Spinal cord (tissue), 10 donors: Measurements from ENCODE around the gene HSDL2. TPM values are rescaled to one million over a fixed set of nuclear protein-coding genes. Genes with fewer than 3 reads are reported as not detected.

Experiments used
- DNase-seq, 6 donors: peaks; one replicate each; pipeline versions ENCODE4 v3.0.0 to v3.0.0-alpha.2; 2013 to 2015; ENCODE audit warnings: low spot score in 6 of 6, low read depth in 4 of 6
- H3K27ac ChIP-seq: one replicate; pipeline ENCODE4 v1.5.1; 2013; ENCODE audit warnings: low read depth, low read length, control low read depth
- H3K27me3 ChIP-seq: one replicate; pipeline ENCODE4 v1.6.1; 2013; ENCODE audit warnings: low read length; ENCODE audit not compliant: control insufficient read depth, insufficient read depth
- H3K36me3 ChIP-seq: one replicate; pipeline ENCODE4 v1.6.1; 2013; ENCODE audit warnings: low read length; ENCODE audit not compliant: control insufficient read depth, insufficient read depth
- H3K4me1 ChIP-seq: one replicate; pipeline ENCODE4 v1.6.1; 2013; ENCODE audit warnings: low read length; ENCODE audit not compliant: control insufficient read depth, insufficient read depth
- H3K4me3 ChIP-seq: one replicate; pipeline ENCODE4 v1.5.1; 2013; ENCODE audit warnings: low read depth, low read length, control low read depth
- H3K9me3 ChIP-seq: one replicate; pipeline ENCODE4 v1.6.1; 2013; ENCODE audit warnings: low read length; ENCODE audit not compliant: control insufficient read depth, insufficient read depth
- WGBS: methylation state at CpG from one replicate; pipeline ENCODE4 v1.1.5; 2013; ENCODE audit warnings: missing lambda C conversion rate; ENCODE audit not compliant: insufficient coverage; 5-methylcytosine and 5-hydroxymethylcytosine counted together
- polyA plus RNA-seq, 2 donors: library from polyadenylated mRNA; unstranded; fragments of 120-200 nt; gene quantifications; one replicate each; pipeline ENCODE4 v1.2.1, GENCODE V29; 2013; ENCODE audit not compliant: insufficient read length in 2 of 2
- total RNA-seq, 2 donors: library from RNA; depleted of rRNA in 1 of 2; stranded (reverse); fragments of 120-200 nt in 1 of 2; fragments of >200 nt in 1 of 2; gene quantifications; one replicate each; pipeline versions ENCODE4 v1.2.3 to v1.2.4, GENCODE V29; 2013 to 2014
- donor health status: healthy.

HSDL2 gene
- total and polyA plus RNA-seq, 4 donors, result 47.7 to 62.7 (median 56.8) TPM

DNA sequence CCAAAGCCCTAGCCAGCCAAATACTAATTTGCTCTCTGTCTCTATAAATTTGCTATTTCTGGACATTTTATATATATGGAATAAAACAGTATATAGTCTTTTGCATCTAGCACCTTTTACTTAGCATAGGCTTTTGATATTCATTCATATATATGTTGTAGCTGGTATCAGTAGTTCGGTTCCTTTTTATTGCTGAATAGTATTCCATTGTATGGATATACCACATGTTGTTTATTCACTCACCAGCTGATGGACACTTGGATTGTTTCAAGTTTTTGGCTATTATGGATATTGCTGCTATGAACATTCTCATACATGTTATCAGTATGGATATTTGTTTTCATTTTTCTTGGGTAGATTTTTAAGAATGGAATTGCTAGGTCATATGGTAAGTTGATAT, 82.9 kb downstream of the HSDL2 start:
- peaks cover 1% of the 10 kb centered on the region for H3K9me3 ChIP-seq
- H3K4me3 ChIP-seq, result no peak overlapping the region
- no peaks in the 10 kb centered on the region for H3K4me1 ChIP-seq
- WGBS, result no CpG with 5 or more reads among the region's 1 CpG
- DNase-seq, result no peak
- H3K27ac ChIP-seq, result no peak overlapping the region
- H3K36me3 ChIP-seq, result peaks cover 5% of the 10 kb centered on the region
- no peaks in the 10 kb centered on the region for H3K27me3 ChIP-seq

DNA sequence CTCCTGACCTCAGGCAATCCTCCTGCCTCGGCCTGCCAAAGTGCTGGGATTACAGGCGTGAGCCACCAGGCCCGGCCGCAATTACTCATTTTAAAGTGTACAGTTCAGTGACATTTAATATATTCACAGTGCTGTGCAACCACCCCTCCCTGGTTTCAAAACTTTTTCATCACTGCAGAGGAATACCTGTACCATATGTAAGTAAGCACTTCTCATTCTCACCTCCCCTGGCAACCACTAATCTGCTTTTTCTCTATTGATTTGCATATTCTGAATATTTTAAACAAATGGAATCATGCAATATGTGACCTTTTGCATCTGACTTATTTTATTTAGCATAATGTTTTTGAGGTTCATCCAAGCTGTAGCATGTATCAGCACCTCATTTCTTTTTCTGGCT, 85.4 kb downstream of the HSDL2 start:
- Histone ChIP-seq H3K9me3 (peaks cover 1% of the 10 kb centered on the region), H3K27ac (no peak overlapping the region), H3K4me3 (no peak overlapping the region), H3K36me3 (no peaks in the 10 kb centered on the region), H3K27me3 (no peaks in the 10 kb centered on the region), H3K4me1 (no peaks in the 10 kb centered on the region)
- no peak for DNase-seq
- WGBS, result no CpG with 5 or more reads among the region's 4 CpGs

DNA sequence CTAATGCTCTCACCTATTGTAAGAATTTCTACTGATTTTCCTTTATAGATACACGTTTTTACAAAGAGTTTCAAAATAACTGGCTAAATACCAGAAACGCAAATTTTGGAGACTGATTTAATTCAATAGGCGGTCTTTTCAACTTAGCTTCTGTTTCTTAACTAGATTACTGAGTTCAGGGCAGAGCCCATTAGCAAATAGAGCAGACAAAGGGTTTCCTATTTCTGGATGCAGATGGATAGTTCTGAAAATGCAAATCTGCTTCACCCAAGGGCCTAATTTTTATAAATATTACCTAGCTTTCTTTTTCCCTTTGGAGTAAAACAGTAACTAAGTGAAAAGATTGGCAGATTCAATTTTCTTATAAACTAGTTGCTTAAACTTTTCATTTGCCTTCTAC, 93.1 kb downstream of the HSDL2 start:
- DNase-seq, result no peak
- no peak overlapping the region for H3K4me3 ChIP-seq
- no peaks in the 10 kb centered on the region for H3K4me1 ChIP-seq
- no CpG with 5 or more reads among the region's 3 CpGs for WGBS
- no peak overlapping the region for H3K27ac ChIP-seq
- no peaks in the 10 kb centered on the region for H3K27me3 ChIP-seq
- H3K36me3 ChIP-seq, result no peaks in the 10 kb centered on the region
- H3K9me3 ChIP-seq, result no peaks in the 10 kb centered on the region

DNA sequence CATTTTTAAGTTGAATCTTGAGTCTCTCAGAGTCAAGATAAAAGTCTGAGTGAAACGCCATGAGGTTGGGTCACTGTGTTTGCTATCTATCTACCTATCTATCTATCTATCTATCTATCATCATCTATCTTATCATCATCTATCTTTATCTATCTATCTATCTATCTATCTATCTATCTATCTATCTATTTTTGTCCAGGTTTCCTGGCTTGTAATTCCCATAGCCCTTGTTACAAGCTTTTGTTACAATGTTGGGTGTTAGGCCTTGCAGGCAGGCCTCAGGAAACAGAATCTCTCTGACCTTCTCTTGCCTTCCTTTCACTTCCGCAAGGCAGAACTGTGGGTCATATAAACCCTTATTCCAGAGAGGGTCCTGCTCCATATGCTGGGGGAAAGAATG, 94.1 kb downstream of the HSDL2 start:
- WGBS, result 100% methylated on average over 1 of the region's 2 CpGs
- DNase-seq, result no peak
- H3K27ac ChIP-seq, result no peak overlapping the region

DNA sequence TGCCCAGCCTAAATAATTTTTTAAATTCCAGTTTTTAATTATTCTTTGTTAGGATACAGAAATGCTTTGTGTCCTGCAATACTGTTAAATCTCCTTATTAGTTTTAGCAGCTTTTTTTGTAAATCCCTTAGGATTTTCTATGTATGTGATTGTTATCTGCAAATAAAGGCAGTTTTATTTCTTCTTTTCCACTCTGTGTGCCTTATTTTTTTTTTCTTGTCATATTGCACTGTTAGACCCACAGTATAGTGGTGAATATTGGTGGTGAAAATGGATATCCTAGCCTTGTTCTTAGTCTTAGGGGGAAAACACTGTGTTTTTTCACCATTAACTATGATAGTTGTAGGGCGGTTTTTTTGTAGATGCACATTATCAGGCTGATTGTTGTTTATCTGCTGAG, 95.4 kb downstream of the HSDL2 start:
- Histone ChIP-seq H3K27me3 (no peaks in the 10 kb centered on the region), H3K9me3 (no peaks in the 10 kb centered on the region), H3K4me3 (no peak overlapping the region), H3K36me3 (no peaks in the 10 kb centered on the region), H3K4me1 (no peaks in the 10 kb centered on the region), H3K27ac (no peak overlapping the region)
- no CpG with 5 or more reads among the region's 1 CpG for WGBS
- no peak for DNase-seq

More for the DNA sequence above, 94.1 kb downstream of the HSDL2 start:
- no peaks in the 10 kb centered on the region for H3K4me1 ChIP-seq
- H3K9me3 ChIP-seq, result no peaks in the 10 kb centered on the region
- H3K4me3 ChIP-seq, result no peak overlapping the region
- H3K27me3 ChIP-seq, result no peaks in the 10 kb centered on the region
- H3K36me3 ChIP-seq, result no peaks in the 10 kb centered on the region

DNA sequence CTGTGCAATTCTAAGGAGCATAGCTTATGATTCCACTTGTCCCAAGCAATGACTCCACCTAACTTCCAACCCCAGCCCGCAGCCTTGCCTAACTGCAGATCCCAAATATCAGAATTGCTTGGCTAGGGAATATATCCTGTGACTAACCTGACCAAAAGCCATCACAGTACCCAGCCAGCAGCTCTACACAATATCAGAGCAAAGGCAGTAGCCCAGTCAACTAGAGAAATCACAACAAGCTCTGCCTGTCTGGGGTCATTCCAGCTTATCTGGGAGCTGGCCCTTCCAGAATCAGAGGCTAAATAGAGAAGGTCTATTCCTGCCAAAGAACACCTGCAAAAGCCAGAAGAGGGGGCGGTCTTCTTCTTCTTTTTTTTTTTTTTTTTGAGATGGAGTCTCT, 97.4 kb downstream of the HSDL2 start:
- no peaks in the 10 kb centered on the region for H3K36me3 ChIP-seq
- 100% methylated on average over 1 of the region's 2 CpGs for WGBS
- no peaks in the 10 kb centered on the region for H3K27me3 ChIP-seq

DNA sequence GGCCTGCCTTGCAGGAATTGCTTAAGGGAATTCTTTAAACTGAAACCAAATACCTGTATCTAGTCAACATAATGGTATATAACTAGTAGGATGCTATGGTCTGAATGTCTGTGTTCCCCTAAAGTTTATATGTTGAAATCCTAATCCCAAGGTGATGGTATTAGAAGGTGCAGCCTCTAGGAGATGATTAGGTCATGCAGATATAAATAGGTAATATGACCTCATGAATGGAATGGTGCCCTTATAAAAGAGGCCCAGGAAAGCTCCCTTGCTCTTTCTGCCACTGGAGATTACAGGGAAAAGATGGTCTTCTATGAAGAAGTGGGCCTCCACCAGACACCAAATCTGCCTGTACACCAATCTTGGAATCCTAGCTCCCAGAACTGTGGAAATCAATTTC, 99.3 kb downstream of the HSDL2 start:
- Histone ChIP-seq H3K9me3 (no peaks in the 10 kb centered on the region), H3K4me3 (no peak overlapping the region), H3K27ac (no peak overlapping the region), H3K27me3 (no peaks in the 10 kb centered on the region), H3K4me1 (no peaks in the 10 kb centered on the region), H3K36me3 (peaks cover 8% of the 10 kb centered on the region)
- no peak for DNase-seq

More for the DNA sequence above, 97.4 kb downstream of the HSDL2 start:
- no peaks in the 10 kb centered on the region for H3K4me1 ChIP-seq
- H3K4me3 ChIP-seq, result no peak overlapping the region
- H3K9me3 ChIP-seq, result no peaks in the 10 kb centered on the region
- no peak for DNase-seq
- no peak overlapping the region for H3K27ac ChIP-seq

DNA sequence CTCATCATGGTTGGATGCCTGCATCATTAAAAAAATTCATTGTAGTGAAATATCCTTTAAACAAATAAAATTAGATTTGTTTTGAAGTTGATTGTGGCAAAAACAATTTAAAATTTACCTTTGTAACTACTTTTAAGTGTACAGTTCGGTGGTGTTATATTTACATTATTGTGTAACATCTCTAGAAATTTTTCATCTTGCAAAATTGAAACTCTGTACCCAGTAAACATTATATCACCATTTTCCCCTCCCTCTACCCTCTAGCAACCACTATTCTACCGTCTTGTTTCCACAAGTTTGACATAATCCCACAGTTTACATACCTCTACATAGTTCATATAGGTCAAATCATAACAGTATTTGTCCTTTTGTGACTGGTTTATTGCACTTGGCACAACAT, 104.7 kb downstream of the HSDL2 start:
- H3K4me3 ChIP-seq, result no peak overlapping the region
- H3K9me3 ChIP-seq, result no peaks in the 10 kb centered on the region
- H3K36me3 ChIP-seq, result peaks cover 8% of the 10 kb centered on the region
- H3K27me3 ChIP-seq, result no peaks in the 10 kb centered on the region
- H3K4me1 ChIP-seq, result peaks cover 6% of the 10 kb centered on the region
- H3K27ac ChIP-seq, result no peak overlapping the region
- 80% methylated on average over 1 of the region's 2 CpGs for WGBS
- no peak for DNase-seq

DNA sequence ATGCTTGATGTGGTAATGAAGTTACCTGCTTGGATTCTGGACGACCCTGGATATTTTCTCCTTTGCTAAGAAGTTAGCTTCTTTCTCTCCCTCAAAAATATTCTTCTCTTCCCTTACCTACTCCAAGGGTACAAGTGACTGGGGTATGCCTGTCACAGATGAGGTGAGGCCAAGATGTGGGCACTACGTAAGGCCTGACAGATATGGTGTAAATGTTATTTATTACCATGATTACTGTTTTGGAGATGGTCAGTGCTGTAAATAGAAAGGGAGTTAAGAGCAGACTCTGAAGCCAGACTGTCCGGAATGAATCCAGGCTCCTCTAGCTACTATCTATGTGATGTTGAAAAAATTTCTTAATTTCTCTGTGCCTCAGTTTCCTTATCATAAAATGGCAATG, 105.7 kb downstream of the HSDL2 start:
- Histone ChIP-seq H3K9me3 (no peaks in the 10 kb centered on the region), H3K27ac (no peak overlapping the region), H3K4me3 (peak overlapping the region; percentile 92), H3K36me3 (peaks cover 8% of the 10 kb centered on the region), H3K27me3 (no peaks in the 10 kb centered on the region), H3K4me1 (peaks cover 6% of the 10 kb centered on the region)
- DNase-seq, result no peak
- 100% methylated on average over 1 of the region's 3 CpGs for WGBS

DNA sequence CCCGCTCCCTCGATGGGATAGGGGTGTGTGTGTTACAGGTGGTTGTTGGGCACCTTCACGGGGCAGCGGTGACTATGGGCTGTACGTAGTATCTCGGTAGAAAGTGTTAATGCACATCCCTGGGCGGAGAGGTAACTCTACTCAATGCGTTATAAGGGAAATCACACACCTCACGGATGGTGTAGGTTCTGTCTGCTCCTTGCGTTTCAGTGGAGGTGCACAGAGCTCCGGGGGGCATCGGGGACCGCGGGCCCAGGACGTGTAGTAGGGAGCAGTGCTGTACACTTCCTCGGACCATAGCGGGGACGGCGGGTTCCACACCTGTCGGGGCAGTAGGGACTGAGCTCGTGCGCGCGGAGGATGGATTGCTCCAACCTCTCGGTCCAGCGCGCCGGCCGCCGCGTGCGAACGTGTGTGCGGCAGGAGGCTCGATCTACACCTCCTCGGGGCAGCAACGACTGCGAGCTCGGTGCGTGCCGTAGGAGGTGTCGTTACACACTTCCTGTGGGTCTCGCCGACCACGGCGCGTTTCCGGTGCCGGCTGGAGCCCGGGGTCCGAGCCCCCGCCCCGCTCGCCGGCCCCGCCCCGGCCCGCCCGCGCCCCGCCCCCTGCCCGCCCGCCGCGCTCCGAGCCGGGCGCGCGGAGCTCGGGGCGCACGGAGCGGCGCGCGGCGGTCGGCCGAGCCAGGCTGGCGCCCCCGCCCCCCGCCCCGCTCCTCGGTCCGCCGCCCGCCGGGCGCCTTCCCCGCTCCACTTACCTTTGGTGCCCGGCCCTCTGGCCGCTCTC, 106.5 kb downstream of the HSDL2 start, which contains the start of gene KIAA1958:
Gene KIAA1958, plus strand, starts transcription at position 607 of the 787 bp plus-strand sequence. CDS start 87,254 bp downstream, outside the sequence.
- H3K9me3 ChIP-seq, result no peaks in the 10 kb centered on the region
- no peaks in the 10 kb centered on the region for H3K27me3 ChIP-seq
- H3K27ac ChIP-seq, result peak within 1 kb of the TSS; percentile 86
- WGBS, result under 1% methylated on average over 90 of the region's 93 CpGs
- H3K36me3 ChIP-seq, result peaks cover 8% of the 10 kb centered on the region
- H3K4me3 ChIP-seq, result peak within 1 kb of the TSS; percentile 92
- peaks cover 6% of the 10 kb centered on the region for H3K4me1 ChIP-seq
- DNase-seq, result peak in 4 of 6 donors; percentile 57 to 95 (median 79)
